ENCODE data around the gene CTDP1.

CTDP1 gene

GRCh38 chr18:79763407-79763806, 83.8 kb downstream of the CTDP1 start:
- DNase-seq (ENCODE audit: low read depth) = no peak

- no peak for DNase-seq (ENCODE audit: low read depth)
These were observed 84.5 kb downstream of the CTDP1 start for GRCh38 chr18:79764131-79764530.

GRCh38 chr18:79765491-79766245, 86.1 kb downstream of the CTDP1 start:
- no peak for DNase-seq (ENCODE audit: low read depth)

- DNase-seq (ENCODE audit: low read depth) = no peak
These were observed 86.7 kb downstream of the CTDP1 start for GRCh38 chr18:79766308-79766707.

GRCh38 chr18:79768745-79769144, 89.1 kb downstream of the CTDP1 start:
- no peak for DNase-seq (ENCODE audit: low read depth)

- no peak for DNase-seq (ENCODE audit: low read depth)
These were observed 90.3 kb downstream of the CTDP1 start for GRCh38 chr18:79769698-79770500.

- DNase-seq (ENCODE audit: low read depth) = no peak
These were observed 90.9 kb downstream of the CTDP1 start for GRCh38 chr18:79770501-79770815.

GRCh38 chr18:79770826-79771225, 91.2 kb downstream of the CTDP1 start:
- DNase-seq (ENCODE audit: low read depth) = no peak

GRCh38 chr18:79771446-79772107, 92.0 kb downstream of the CTDP1 start:
- DNase-seq (ENCODE audit: low read depth) = no peak

GRCh38 chr18:79772108-79772864, 92.7 kb downstream of the CTDP1 start:
- DNase-seq (ENCODE audit: low read depth) = no peak

GRCh38 chr18:79772865-79773696, 93.5 kb downstream of the CTDP1 start:
- no peak for DNase-seq (ENCODE audit: low read depth)

GRCh38 chr18:79774111-79774510, 94.5 kb downstream of the CTDP1 start:
- no peak for DNase-seq (ENCODE audit: low read depth)

- no peak for DNase-seq (ENCODE audit: low read depth)
These were observed 96.0 kb downstream of the CTDP1 start for GRCh38 chr18:79775441-79776221.

GRCh38 chr18:79776674-79777073, 97.1 kb downstream of the CTDP1 start:
- DNase-seq (ENCODE audit: low read depth) = no peak

GRCh38 chr18:79778291-79778791, 98.7 kb downstream of the CTDP1 start:
- no peak for DNase-seq (ENCODE audit: low read depth)

- DNase-seq (ENCODE audit: low read depth) = no peak
These were observed 99.6 kb downstream of the CTDP1 start for GRCh38 chr18:79779021-79779699.

GRCh38 chr18:79779700-79780190, 100.1 kb downstream of the CTDP1 start:
- no peak for DNase-seq (ENCODE audit: low read depth)

- no peak for DNase-seq (ENCODE audit: low read depth)
These were observed 100.9 kb downstream of the CTDP1 start for GRCh38 chr18:79780547-79780946.

- no peak for DNase-seq (ENCODE audit: low read depth)
These were observed 101.8 kb downstream of the CTDP1 start for GRCh38 chr18:79781331-79781941.

All from stimulated activated CD4-positive, alpha-beta T cell treated with anti-CD3 and anti-CD28 coated beads, Interleukin-2, amount 100 ng/mL, for 4 hours (primary cell).